SK-MEL-5 (cell line): Measurements from ENCODE around the gene COPS9. TPM values are rescaled to one million over a fixed set of nuclear protein-coding genes. Genes with fewer than 3 reads are reported as not detected.

Experiments used
- DNase-seq: peaks from one replicate; pipeline ENCODE4 v3.0.0-alpha.2; 2016; ENCODE audit warnings: low read depth, low spot score
- in situ Hi-C: cut with HindIII; loops from 2 replicates; pipeline ENCODE4 v1.10.0; 2016; ENCODE audit warnings: low sequenced_read_pairs, high pct_unique_total_duplicates, low pct_unique_long_range_greater_than_20kb
- total RNA-seq: library from RNA; depleted of rRNA; stranded (reverse); fragments of >200 nt; shearing (Covaris generic); gene quantifications from 2 replicates; pipeline ENCODE4 v1.2.3, GENCODE V29; 2014

The COPS9 gene
- total RNA-seq, 1 experiment from 2014 or later = 131 TPM

GRCh38 chr2:240168041-240168440, 31.9 kb upstream of the COPS9 start:
- DNase-seq = no peak
- in situ Hi-C loops = no loop called here

GRCh38 chr2:240167588-240167880, 31.4 kb upstream of the COPS9 start:
- in situ Hi-C loops = no loop called here
- DNase-seq = no peak

GRCh38 chr2:240166761-240167587, 30.9 kb upstream of the COPS9 start:
- DNase-seq = no peak
- in situ Hi-C loops = no loop called here

- in situ Hi-C loops = no loop called here
- no peak for DNase-seq
These were observed 30.1 kb upstream of the COPS9 start for GRCh38 chr2:240166191-240166590.

GRCh38 chr2:240165661-240166060, 29.6 kb upstream of the COPS9 start:
- in situ Hi-C loops = no loop called here

GRCh38 chr2:240165034-240165433, 28.9 kb upstream of the COPS9 start:
- no peak for DNase-seq
- in situ Hi-C loops = no loop called here

More at GRCh38 chr2:240165661-240166060, 29.6 kb upstream of the COPS9 start:
- no peak for DNase-seq

GRCh38 chr2:240164586-240164985, 28.5 kb upstream of the COPS9 start:
- in situ Hi-C loops = no loop called here

GRCh38 chr2:240163844-240164574, 27.9 kb upstream of the COPS9 start:
- in situ Hi-C loops = no loop called here
- no peak for DNase-seq

More at GRCh38 chr2:240164586-240164985, 28.5 kb upstream of the COPS9 start:
- no peak for DNase-seq

- DNase-seq = no peak
- in situ Hi-C loops = no loop called here
These were observed 27.0 kb upstream of the COPS9 start for GRCh38 chr2:240162939-240163714.

- in situ Hi-C loops = no loop called here
- DNase-seq = no peak
These were observed 26.4 kb upstream of the COPS9 start for GRCh38 chr2:240162531-240162930.

GRCh38 chr2:240162032-240162431, 25.9 kb upstream of the COPS9 start:
- DNase-seq = no peak
- in situ Hi-C loops = no loop called here

GRCh38 chr2:240161087-240161750, 25.1 kb upstream of the COPS9 start:
- no peak for DNase-seq
- in situ Hi-C loops = no loop called here

- in situ Hi-C loops = no loop called here
- no peak for DNase-seq
These were observed 24.4 kb upstream of the COPS9 start for GRCh38 chr2:240160291-240161086.

- in situ Hi-C loops = no loop called here
- no peak for DNase-seq
These were observed 23.2 kb upstream of the COPS9 start for GRCh38 chr2:240159251-240159839.

GRCh38 chr2:240157147-240157470, 21.0 kb upstream of the COPS9 start:
- in situ Hi-C loops = no loop called here
- DNase-seq = no peak

- in situ Hi-C loops = no loop called here
- DNase-seq = no peak
These were observed 20.5 kb upstream of the COPS9 start for GRCh38 chr2:240156435-240157146.
